Vagina (tissue), 2 donors: ENCODE measurements around the gene TPGS1. TPM values are rescaled to one million over a fixed set of nuclear protein-coding genes. Genes with fewer than 3 reads are reported as not detected.

Experiments used
- DNase-seq, 2 donors: peaks; one replicate each; pipeline ENCODE4 v3.0.0-alpha.2; 2017; ENCODE audit errors: extremely low spot score in 2 of 2
- H3K27ac ChIP-seq: fragments of 200-600 bp; sonication (generic); one replicate; pipeline ENCODE4 v1.5.1; 2019
- H3K27me3 ChIP-seq: fragments of 200-600 bp; sonication (generic); one replicate; pipeline ENCODE4 v1.5.1; 2019
- H3K36me3 ChIP-seq, 2 donors: fragments of 200-600 bp; sonication (generic); one replicate each; pipeline ENCODE4 v1.5.1; 2017 to 2019
- H3K4me1 ChIP-seq: fragments of 200-600 bp; sonication (generic); one replicate; pipeline ENCODE4 v1.5.1; 2019
- H3K4me3 ChIP-seq, 2 donors: fragments of 200-600 bp; sonication (generic); 1 replicate in 1 of 2; 2 replicates in 1 of 2; pipeline ENCODE4 v1.5.1; 2016 to 2019
- H3K9me3 ChIP-seq: fragments of 200-600 bp; sonication (generic); one replicate; pipeline ENCODE4 v1.5.1; 2019
- POLR2A ChIP-seq, 2 donors: fragments of 450-650 bp; IDR thresholded peaks; one replicate each; pipeline ENCODE4 v1.6.1; 2017; ENCODE audit warnings: antibody characterized with exemption in 2 of 2, mild to moderate bottlenecking in 2 of 2, moderate library complexity in 2 of 2
- POLR2AphosphoS5 ChIP-seq, 2 donors: sonication (generic); formaldehyde crosslinking; IDR thresholded peaks; one replicate each; pipeline ENCODE4 v1.9.0; 2017; ENCODE audit warnings: antibody characterized with exemption in 2 of 2, mild to moderate bottlenecking in 2 of 2, low read depth in 1 of 2; ENCODE audit not compliant: insufficient read depth in 1 of 2
- intact Hi-C: fragments of 100-400 bp; cut with DNase I; formaldehyde crosslinking; loops from one replicate; pipeline ENCODE4 v1.15.1; 2023
- total RNA-seq: library from RNA; depleted of rRNA; stranded (reverse); fragments of >200 nt; gene quantifications from one replicate; pipeline ENCODE4 v1.2.3, GENCODE V29; 2016
- TF ChIP-seq, protein P1 (sequence below), 3 experiments: fragments of 450-650 bp in 2 of 3; fragments of 200-600 bp in 1 of 3; sonication (generic) in 1 of 3; IDR thresholded peaks; one replicate each; pipeline ENCODE4 v1.5.1; 2017 to 2019; ENCODE audit warnings: antibody characterized with exemption in 3 of 3, mild to moderate bottlenecking in 2 of 3, moderate library complexity in 2 of 3

Gene TPGS1
- total RNA-seq, 1 donor from 2014 or later: 39.5 TPM

DNA sequence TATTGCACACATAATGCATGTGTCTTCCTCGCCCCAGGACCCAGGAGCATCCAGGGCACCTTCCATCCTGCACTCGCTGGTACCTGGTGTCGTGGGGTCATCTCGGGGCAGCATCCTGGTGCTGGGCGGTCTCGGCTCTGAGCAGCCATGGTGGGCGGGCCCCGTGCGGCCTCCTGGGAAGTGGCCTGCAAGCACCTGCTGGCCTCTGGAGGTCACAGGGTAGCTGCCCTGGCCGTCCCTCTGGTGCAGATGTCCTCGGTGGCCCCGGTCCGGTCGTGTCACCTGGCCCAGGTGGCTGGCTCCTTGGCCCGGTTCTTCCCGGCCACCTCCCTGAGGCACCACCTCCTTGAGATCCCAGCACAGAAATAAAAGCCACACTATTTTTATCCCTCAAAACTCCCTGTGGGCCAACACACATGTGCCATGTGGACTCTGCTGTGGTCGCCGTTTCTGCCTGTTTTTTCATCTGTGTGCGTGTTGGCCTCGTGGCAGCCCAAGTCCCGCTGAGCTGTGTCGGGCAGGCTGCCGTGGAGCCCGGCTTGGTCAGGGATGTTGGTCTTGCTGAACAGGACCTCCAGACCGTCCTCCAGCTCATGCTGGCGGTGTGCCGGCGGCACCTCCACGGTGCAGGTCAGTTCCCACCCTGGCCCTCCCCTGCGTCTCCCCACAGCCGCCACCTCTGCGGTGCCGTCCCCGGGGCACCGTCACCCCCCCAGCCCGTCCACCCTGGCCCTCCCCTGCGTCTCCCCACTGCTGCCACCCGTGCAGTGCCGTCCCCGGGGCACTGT is 31.5 kb downstream of the TPGS1 start:
- Histone ChIP-seq H3K4me3 (no peak overlapping the region), H3K27me3 (no peaks in the 10 kb centered on the region), H3K9me3 (no peaks in the 10 kb centered on the region), H3K4me1 (peaks cover 25% of the 10 kb centered on the region), H3K36me3 (peaks cover 4 to 59% of the 10 kb centered on the region in 2 donors), H3K27ac (no peak overlapping the region)
- DNase-seq: no peak
- TF ChIP-seq, protein P1, sequence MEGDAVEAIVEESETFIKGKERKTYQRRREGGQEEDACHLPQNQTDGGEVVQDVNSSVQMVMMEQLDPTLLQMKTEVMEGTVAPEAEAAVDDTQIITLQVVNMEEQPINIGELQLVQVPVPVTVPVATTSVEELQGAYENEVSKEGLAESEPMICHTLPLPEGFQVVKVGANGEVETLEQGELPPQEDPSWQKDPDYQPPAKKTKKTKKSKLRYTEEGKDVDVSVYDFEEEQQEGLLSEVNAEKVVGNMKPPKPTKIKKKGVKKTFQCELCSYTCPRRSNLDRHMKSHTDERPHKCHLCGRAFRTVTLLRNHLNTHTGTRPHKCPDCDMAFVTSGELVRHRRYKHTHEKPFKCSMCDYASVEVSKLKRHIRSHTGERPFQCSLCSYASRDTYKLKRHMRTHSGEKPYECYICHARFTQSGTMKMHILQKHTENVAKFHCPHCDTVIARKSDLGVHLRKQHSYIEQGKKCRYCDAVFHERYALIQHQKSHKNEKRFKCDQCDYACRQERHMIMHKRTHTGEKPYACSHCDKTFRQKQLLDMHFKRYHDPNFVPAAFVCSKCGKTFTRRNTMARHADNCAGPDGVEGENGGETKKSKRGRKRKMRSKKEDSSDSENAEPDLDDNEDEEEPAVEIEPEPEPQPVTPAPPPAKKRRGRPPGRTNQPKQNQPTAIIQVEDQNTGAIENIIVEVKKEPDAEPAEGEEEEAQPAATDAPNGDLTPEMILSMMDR (IDR thresholded peaks at IDR 0.05): no peak
- TF ChIP-seq POLR2AphosphoS5 (IDR thresholded peaks at IDR 0.05; ENCODE audit: insufficient read depth in 1 of 2, low read depth in 1 of 2) (no peak), POLR2A (IDR thresholded peaks at IDR 0.05) (no peak)
- intact Hi-C loops: no loop called here

DNA sequence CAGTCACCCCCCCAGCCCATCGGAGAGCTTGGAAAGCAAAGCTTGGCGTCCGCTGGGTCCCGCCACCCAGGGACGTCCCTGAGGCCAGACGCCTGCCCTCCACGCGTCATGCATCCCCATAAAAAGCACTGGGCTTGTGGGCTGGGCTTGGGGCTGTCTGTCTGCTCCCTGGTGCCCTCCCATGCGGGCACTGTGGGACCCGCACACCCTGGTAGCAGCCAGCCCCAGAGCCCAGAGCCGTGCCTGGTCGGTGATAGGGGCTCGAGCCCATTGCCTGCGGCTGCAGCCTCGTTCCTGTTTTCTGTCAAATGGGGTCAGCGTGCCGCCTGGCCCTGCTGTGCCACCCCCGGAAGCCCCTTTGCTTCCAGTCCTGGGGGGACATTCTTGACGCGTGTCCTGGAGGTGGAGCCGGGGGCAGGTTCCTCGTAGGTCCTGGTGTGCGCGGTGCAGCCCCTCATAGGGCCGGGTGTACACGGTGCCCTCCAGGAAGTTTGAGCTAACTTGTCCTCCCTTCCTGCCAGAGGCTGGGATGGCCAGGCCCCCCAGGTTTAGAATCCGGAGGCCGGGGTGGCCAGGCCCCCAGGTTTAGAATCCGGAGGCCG is 32.2 kb downstream of the TPGS1 start:
- Histone ChIP-seq H3K27ac (no peak overlapping the region), H3K4me1 (peaks cover 25% of the 10 kb centered on the region), H3K9me3 (no peaks in the 10 kb centered on the region), H3K4me3 (no peak overlapping the region), H3K36me3 (peaks cover 4 to 59% of the 10 kb centered on the region in 2 donors), H3K27me3 (no peaks in the 10 kb centered on the region)
- TF ChIP-seq POLR2A (IDR thresholded peaks at IDR 0.05) (no peak), POLR2AphosphoS5 (IDR thresholded peaks at IDR 0.05; ENCODE audit: insufficient read depth in 1 of 2, low read depth in 1 of 2) (no peak)
- TF ChIP-seq, protein P1 (IDR thresholded peaks at IDR 0.05): no peak
- intact Hi-C loops: no loop called here
- no peak for DNase-seq

DNA sequence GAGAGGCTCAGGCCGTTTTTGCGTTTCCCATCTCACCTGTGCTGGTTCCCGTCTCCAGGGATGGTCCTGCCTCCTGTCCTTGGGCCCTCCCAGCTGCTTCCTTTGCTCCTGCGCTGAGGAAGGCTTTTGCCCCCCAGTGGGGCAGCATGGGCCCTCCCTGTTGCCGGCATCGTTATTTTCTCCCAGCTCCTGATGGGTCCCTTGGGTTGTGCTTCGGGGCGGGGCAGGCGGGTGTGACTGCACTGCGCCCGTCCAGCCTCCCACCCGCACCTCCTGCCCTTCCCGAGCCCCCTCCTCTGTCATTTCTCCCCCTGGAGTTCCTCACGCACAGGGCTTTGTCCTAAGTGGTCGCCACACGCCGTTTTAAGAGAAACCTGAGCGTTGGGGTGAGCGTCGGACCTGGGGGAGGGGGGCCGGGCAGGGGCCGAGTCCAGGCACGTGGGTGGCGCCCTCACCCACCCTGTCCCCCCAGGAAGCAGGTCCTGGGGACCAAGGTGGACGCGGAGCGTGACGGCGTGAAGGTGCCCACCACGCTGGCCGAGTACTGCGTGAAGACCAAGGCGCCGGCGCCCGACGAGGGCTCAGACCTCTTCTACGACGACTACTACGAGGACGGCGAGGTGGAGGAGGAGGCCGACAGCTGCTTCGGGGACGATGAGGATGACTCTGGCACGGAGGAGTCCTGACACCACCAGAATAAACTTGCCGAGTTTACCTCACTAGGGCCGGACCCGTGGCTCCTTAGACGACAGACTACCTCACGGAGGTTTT is 33.8 kb downstream of the TPGS1 start:
- no peak for TF ChIP-seq POLR2AphosphoS5 (IDR thresholded peaks at IDR 0.05; ENCODE audit: insufficient read depth in 1 of 2, low read depth in 1 of 2)
- TF ChIP-seq POLR2A (IDR thresholded peaks at IDR 0.05): no peak
- TF ChIP-seq, protein P1 (IDR thresholded peaks at IDR 0.05): no peak
- intact Hi-C loops: no loop called here
- no peak for DNase-seq

DNA sequence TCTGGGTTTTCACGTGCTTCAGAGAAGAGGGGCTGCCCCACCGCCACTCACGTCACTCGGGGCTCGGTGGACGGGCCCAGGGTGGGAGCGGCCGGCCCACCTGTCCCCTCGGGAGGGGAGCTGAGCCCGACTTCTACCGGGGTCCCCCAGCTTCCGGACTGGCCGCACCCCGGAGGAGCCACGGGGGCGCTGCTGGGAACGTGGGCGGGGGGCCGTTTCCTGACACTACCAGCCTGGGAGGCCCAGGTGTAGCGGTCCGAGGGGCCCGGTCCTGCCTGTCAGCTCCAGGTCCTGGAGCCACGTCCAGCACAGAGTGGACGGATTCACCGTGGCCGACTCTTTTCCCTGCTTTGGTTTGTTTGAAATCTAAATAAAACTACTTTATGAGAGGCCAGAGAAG is 34.4 kb downstream of the TPGS1 start:
- Histone ChIP-seq H3K36me3 (peaks cover 0 to 44% of the 10 kb centered on the region in 2 donors), H3K27ac (no peak overlapping the region), H3K4me3 (no peak overlapping the region), H3K27me3 (no peaks in the 10 kb centered on the region), H3K9me3 (no peaks in the 10 kb centered on the region), H3K4me1 (peaks cover 7% of the 10 kb centered on the region)
- no peak for DNase-seq
- TF ChIP-seq, protein P1 (IDR thresholded peaks at IDR 0.05): no peak
- no peak for TF ChIP-seq POLR2AphosphoS5 (IDR thresholded peaks at IDR 0.05; ENCODE audit: insufficient read depth in 1 of 2, low read depth in 1 of 2)
- no peak for TF ChIP-seq POLR2A (IDR thresholded peaks at IDR 0.05)
- intact Hi-C loops: no loop called here

More for the DNA sequence above, 33.8 kb downstream of the TPGS1 start:
- Histone ChIP-seq H3K9me3 (no peaks in the 10 kb centered on the region), H3K36me3 (peaks cover 4 to 50% of the 10 kb centered on the region in 2 donors), H3K4me3 (no peak overlapping the region), H3K4me1 (peaks cover 10% of the 10 kb centered on the region), H3K27ac (no peak overlapping the region), H3K27me3 (no peaks in the 10 kb centered on the region)
